Colonic mucosa (tissue), 4 donors: ENCODE measurements around the gene GDPD3. TPM values are rescaled to one million over a fixed set of nuclear protein-coding genes. Genes with fewer than 3 reads are reported as not detected.

ENCODE experiments used
- DNase-seq: peaks from one replicate; pipeline ENCODE4 v3.0.0-alpha.2; 2020
- H3K27ac ChIP-seq: fragments of 200-600 bp; one replicate; pipeline ENCODE4 v1.8.0; 2021
- H3K27me3 ChIP-seq: fragments of 200-600 bp; one replicate; pipeline ENCODE4 v1.8.0; 2021
- H3K36me3 ChIP-seq: fragments of 200-600 bp; one replicate; pipeline ENCODE4 v1.8.0; 2021
- H3K4me1 ChIP-seq: fragments of 200-600 bp; one replicate; pipeline ENCODE4 v1.8.0; 2021; ENCODE audit warnings: mild to moderate bottlenecking
- H3K4me3 ChIP-seq: fragments of 200-600 bp; one replicate; pipeline ENCODE4 v1.8.0; 2021
- H3K9ac ChIP-seq, 2 donors: one replicate each; pipeline ENCODE4 v1.7.0; 2013; ENCODE audit warnings: control low read depth in 2 of 2, low read depth in 2 of 2, low read length in 2 of 2
- H3K9me3 ChIP-seq: fragments of 200-600 bp; one replicate; pipeline ENCODE4 v1.8.0; 2021
- intact Hi-C: fragments of 100-400 bp; cut with DNase I; formaldehyde crosslinking; loops from one replicate; pipeline ENCODE4 v1.14.1; 2022
- total RNA-seq, 2 donors: library from RNA; stranded (reverse); fragmentation: NEBNext Ultra II Directional in 1 of 2; extraction: Animal tissue kit (Norgen Biotek cat#: 25700) in 1 of 2; gene quantifications; one replicate each; pipeline ENCODE4 v1.2.1, GENCODE V29; 2021
- TF ChIP-seq, protein P1 (sequence below): fragments of 200-600 bp; IDR thresholded peaks from one replicate; pipeline ENCODE4 v1.8.0; 2022; ENCODE audit warnings: antibody characterized with exemption, mild to moderate bottlenecking
- donor health status: healthy.
- donor health status: DM: no; HTN: no; CAD: no.
- donor health status: DM: no; HTN: no; CAD: no.

Gene GDPD3
- total RNA-seq, 2 donors from 2014 or later = 40.4 to 95.2 TPM

DNA sequence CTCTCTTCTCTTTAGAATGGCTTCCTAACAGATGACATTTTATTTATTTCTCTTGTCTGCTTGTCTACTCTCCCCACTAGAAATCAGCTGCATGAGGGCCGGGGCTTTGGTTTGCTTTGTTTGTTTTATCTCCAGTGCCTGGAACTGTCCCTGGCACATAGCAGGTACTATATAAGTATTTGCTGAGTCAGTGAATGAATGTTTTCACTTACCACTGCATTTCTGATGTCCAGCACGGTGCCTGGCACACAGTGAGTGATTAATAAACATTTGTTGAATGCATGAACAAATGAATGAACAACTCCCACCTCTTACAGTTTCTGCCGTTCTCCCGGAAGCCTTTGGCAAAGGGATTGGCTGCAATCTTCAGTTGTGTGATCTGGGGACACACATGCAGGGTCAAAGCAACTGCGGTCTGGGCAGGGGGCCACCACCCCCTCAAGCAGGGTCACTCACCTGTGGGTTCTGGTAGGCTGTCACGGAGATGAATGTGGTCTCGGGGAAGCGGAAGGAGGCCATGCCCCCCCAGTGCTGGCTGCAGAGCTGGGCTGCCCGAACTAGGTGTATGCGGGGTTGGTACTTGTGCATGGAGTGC lies 25.0 kb downstream of the GDPD3 start:
- Histone ChIP-seq H3K36me3 (peaks cover 14% of the 10 kb centered on the region), H3K9ac (no peak overlapping the region), H3K27ac (no peak overlapping the region), H3K27me3 (no peaks in the 10 kb centered on the region), H3K4me3 (no peak overlapping the region), H3K9me3 (no peaks in the 10 kb centered on the region), H3K4me1 (peaks cover 10% of the 10 kb centered on the region)
- intact Hi-C loops = no loop called here
- TF ChIP-seq, protein P1, sequence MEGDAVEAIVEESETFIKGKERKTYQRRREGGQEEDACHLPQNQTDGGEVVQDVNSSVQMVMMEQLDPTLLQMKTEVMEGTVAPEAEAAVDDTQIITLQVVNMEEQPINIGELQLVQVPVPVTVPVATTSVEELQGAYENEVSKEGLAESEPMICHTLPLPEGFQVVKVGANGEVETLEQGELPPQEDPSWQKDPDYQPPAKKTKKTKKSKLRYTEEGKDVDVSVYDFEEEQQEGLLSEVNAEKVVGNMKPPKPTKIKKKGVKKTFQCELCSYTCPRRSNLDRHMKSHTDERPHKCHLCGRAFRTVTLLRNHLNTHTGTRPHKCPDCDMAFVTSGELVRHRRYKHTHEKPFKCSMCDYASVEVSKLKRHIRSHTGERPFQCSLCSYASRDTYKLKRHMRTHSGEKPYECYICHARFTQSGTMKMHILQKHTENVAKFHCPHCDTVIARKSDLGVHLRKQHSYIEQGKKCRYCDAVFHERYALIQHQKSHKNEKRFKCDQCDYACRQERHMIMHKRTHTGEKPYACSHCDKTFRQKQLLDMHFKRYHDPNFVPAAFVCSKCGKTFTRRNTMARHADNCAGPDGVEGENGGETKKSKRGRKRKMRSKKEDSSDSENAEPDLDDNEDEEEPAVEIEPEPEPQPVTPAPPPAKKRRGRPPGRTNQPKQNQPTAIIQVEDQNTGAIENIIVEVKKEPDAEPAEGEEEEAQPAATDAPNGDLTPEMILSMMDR = no peak
- no peak for DNase-seq

DNA sequence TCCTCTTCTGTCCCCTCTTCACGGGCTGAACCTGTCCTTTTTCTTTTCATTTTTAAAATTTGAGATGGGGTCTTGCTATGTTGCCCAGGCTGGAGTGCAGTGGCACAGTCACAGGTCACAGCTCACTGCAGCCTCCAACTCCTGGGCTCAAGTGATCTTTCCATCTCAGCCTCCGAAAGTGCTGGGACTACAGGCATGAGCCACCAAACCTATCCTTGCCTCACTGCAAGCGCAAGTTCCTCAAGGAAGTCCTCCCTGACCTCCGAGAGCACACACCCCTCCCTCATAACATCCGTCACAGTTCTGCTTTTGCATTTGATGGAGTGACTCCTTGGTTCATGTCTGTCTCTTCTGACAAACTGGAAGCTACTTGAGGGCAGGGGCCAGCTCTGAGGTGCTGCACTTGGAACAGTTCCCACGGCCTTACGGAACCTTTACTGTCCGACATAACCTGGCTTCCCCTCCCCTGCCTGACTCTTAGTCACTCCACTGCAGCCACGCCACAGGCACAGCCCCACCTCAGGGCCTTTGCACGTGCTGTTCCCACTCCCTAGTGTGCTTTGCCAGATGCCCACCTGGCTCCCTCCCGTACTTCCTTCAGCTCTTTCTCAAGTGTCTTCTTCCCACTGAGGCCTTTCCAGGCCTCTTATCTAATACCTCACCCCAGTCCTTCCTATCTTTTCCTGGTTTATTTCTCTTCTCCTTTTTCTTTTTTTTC lies 26.0 kb downstream of the GDPD3 start:
- H3K9me3 ChIP-seq = no peaks in the 10 kb centered on the region
- H3K4me1 ChIP-seq = peaks cover 8% of the 10 kb centered on the region
- TF ChIP-seq, protein P1 = no peak
- H3K27me3 ChIP-seq = no peaks in the 10 kb centered on the region
- no peak overlapping the region for H3K27ac ChIP-seq
- DNase-seq = no peak
- intact Hi-C loops = no loop called here
- H3K36me3 ChIP-seq = peaks cover 14% of the 10 kb centered on the region
- no peak overlapping the region for H3K9ac ChIP-seq
- H3K4me3 ChIP-seq = no peak overlapping the region

DNA sequence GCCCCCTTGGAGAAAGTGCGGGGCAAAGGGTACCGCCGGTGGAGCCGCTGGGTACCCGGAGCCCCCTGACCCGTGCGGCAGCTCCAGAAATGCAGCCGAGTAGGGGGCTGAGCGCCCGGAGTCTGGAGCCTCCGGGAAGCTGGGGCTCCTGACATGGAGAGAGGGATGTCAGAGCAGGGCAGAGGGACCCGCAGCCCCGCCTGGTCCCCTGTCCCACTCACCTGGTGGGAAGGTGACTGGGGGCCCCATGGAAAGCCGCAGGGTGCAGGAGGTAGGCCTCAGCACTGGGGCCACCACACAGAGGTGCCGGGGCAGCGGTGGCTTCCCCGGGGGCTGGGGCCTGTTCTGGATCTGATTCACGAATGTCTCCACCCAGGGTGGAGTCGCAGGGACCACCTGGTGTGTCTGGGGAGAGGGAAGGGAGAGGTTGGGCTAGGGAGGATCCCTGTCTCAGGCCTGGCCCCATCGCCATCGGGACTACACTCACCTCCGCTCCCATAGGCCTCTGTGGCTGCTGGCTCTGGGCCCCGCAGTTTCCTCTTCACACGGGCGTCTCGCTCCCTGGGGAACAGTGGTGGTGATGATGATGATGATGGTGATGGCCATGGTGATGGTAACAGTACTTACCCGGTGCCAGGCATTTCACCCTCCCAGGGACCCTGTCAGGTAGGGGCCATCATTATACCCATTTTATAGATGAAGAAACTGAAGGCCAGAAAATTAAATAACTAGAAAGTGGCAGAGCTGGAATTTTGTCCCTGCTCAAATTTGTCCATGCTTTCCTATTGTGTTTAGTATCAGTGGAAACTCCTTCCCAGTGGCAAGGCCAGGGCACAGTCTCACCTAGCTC lies 26.8 kb downstream of the GDPD3 start:
- H3K36me3 ChIP-seq = peaks cover 14% of the 10 kb centered on the region
- intact Hi-C loops = no loop called here
- TF ChIP-seq, protein P1 = no peak

DNA sequence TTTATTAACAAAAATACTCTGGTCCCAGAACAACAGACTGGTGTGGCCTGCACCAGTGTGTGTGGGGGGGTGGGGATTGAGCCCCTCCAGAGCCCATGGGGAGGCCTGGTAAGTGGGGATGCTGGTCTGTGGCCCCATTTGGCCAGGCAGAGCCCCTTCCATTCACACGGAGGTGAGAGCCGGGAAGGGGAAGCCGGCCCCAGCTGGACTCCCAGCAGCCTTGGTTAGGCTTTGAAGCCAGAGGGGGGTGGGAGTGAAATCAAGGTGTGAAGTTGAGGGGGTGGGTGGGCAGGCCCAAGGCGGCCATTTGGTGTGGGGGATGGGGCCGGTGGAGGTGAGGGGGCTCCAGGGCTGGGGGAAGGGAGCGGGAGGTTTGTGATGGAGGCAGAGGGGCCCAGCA lies 27.5 kb downstream of the GDPD3 start:
- Histone ChIP-seq H3K9ac (no peak overlapping the region), H3K36me3 (peaks cover 14% of the 10 kb centered on the region), H3K27me3 (no peaks in the 10 kb centered on the region), H3K27ac (no peak overlapping the region), H3K4me1 (no peaks in the 10 kb centered on the region), H3K4me3 (no peak overlapping the region), H3K9me3 (no peaks in the 10 kb centered on the region)
- intact Hi-C loops = no loop called here
- DNase-seq = no peak
- TF ChIP-seq, protein P1 = no peak

More for the DNA sequence above, 26.8 kb downstream of the GDPD3 start:
- H3K4me3 ChIP-seq = no peak overlapping the region
- H3K9me3 ChIP-seq = no peaks in the 10 kb centered on the region
- no peak for DNase-seq
- no peaks in the 10 kb centered on the region for H3K27me3 ChIP-seq
- H3K4me1 ChIP-seq = peaks cover 5% of the 10 kb centered on the region
- H3K27ac ChIP-seq = no peak overlapping the region
- H3K9ac ChIP-seq = peak overlapping the region in 1 of 2 donors; percentile 2

DNA sequence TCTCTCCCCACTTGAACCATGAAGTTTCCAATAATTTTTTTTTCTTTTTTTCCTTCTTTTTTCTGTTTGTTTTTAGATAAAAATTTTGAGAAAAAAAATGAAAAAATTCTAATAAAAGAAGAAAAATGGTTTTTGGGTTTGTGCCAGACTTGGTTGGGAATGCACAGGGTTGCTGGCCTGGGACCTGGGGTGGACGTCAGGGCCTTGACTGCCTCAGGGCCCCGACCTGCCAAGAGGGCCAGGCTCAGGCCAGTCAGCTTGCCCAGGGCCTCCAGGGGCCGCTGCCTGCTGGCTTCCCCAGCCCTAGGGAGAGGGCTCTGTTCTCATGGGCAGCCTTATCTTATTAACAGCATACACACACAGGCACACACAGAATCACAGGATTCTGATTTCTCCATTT lies 28.1 kb downstream of the GDPD3 start:
- no peak for DNase-seq
- no peaks in the 10 kb centered on the region for H3K27me3 ChIP-seq
- no peak overlapping the region for H3K4me3 ChIP-seq
- no peak overlapping the region for H3K9ac ChIP-seq
- H3K36me3 ChIP-seq = peaks cover 14% of the 10 kb centered on the region
- intact Hi-C loops = no loop called here
- TF ChIP-seq, protein P1 = no peak
- no peaks in the 10 kb centered on the region for H3K9me3 ChIP-seq
- H3K4me1 ChIP-seq = no peaks in the 10 kb centered on the region
- no peak overlapping the region for H3K27ac ChIP-seq
